HEK293 (cell line): ENCODE results near the gene ACSBG1.

Source experiments
- BCL11A ChIP-seq: fragments of 450-650 bp; formaldehyde crosslinking; IDR thresholded peaks from 2 replicates; pipeline ENCODE4 v1.5.1; 2016; ENCODE audit warnings: low read depth, missing biosample characterization, missing genetic modification characterization
- FEZF1 ChIP-seq: fragments of 450-650 bp; formaldehyde crosslinking; IDR thresholded peaks from 2 replicates; pipeline ENCODE4 v1.5.1; 2016; ENCODE audit warnings: missing biosample characterization, missing genetic modification characterization
- HOXC10 ChIP-seq: sonication (generic); formaldehyde crosslinking; IDR thresholded peaks from 2 replicates; pipeline ENCODE4 v1.8.1; 2023; ENCODE audit warnings: mild to moderate bottlenecking, missing genetic modification reagents
- IKZF3 ChIP-seq: fragments of 450-650 bp; IDR thresholded peaks from 2 replicates; pipeline ENCODE4 v1.5.0; 2018; ENCODE audit warnings: missing biosample characterization, mild to moderate bottlenecking, missing genetic modification characterization, moderate library complexity
- KLF10 ChIP-seq: fragments of 450-650 bp; IDR thresholded peaks from 2 replicates; pipeline ENCODE4 v1.5.1; 2018; ENCODE audit warnings: missing biosample characterization, mild to moderate bottlenecking, missing genetic modification characterization
- OSR2 ChIP-seq: fragments of 450-650 bp; formaldehyde crosslinking; IDR thresholded peaks from 2 replicates; pipeline ENCODE4 v1.5.1; 2016; ENCODE audit warnings: missing biosample characterization, missing genetic modification characterization
- OVOL3 ChIP-seq: fragments of 450-650 bp; formaldehyde crosslinking; IDR thresholded peaks from 2 replicates; pipeline ENCODE4 v1.5.1; 2016; ENCODE audit warnings: missing biosample characterization, missing genetic modification characterization
- SCRT1 ChIP-seq: fragments of 450-650 bp; formaldehyde crosslinking; IDR thresholded peaks from 2 replicates; pipeline ENCODE4 v1.5.1; 2016; ENCODE audit warnings: missing biosample characterization, missing genetic modification characterization, borderline replicate concordance
- SCRT2 ChIP-seq: fragments of 450-650 bp; formaldehyde crosslinking; IDR thresholded peaks from 2 replicates; pipeline ENCODE4 v1.5.1; 2016; ENCODE audit warnings: missing biosample characterization, missing genetic modification characterization
- TCF7L2 ChIP-seq: IDR thresholded peaks from 2 replicates; pipeline ENCODE4 v1.6.1; 2011; ENCODE audit warnings: low read depth, mild to moderate bottlenecking, inconsistent platforms, low read length, moderate library complexity, borderline replicate concordance
- YY2 ChIP-seq: fragments of 450-650 bp; formaldehyde crosslinking; IDR thresholded peaks from 2 replicates; pipeline ENCODE4 v1.5.1; 2016; ENCODE audit warnings: missing biosample characterization, missing genetic modification characterization
- ZBTB8A ChIP-seq: fragments of 450-650 bp; formaldehyde crosslinking; IDR thresholded peaks from 2 replicates; pipeline ENCODE4 v1.5.1; 2016; ENCODE audit warnings: missing biosample characterization, missing genetic modification characterization
- ZFP41 ChIP-seq: fragments of 450-650 bp; formaldehyde crosslinking; IDR thresholded peaks from 2 replicates; pipeline ENCODE4 v1.5.1; 2016; ENCODE audit warnings: missing biosample characterization, missing genetic modification characterization, borderline replicate concordance
- ZFP69B ChIP-seq: fragments of 450-650 bp; formaldehyde crosslinking; IDR thresholded peaks from 2 replicates; pipeline ENCODE4 v1.5.1; 2016; ENCODE audit warnings: missing biosample characterization, missing genetic modification characterization
- ZNF10 ChIP-seq: fragments of 450-650 bp; formaldehyde crosslinking; IDR thresholded peaks from 2 replicates; pipeline ENCODE4 v1.5.1; 2017; ENCODE audit warnings: missing biosample characterization, missing genetic modification characterization
- ZNF16 ChIP-seq: fragments of 450-650 bp; formaldehyde crosslinking; IDR thresholded peaks from 2 replicates; pipeline ENCODE4 v1.5.1; 2016; ENCODE audit warnings: low read depth, missing biosample characterization, missing genetic modification characterization
- ZNF184 ChIP-seq: fragments of 450-650 bp; IDR thresholded peaks from 2 replicates; pipeline ENCODE4 v1.5.1; 2018; ENCODE audit warnings: missing biosample characterization, mild to moderate bottlenecking, missing genetic modification characterization
- ZNF223 ChIP-seq: fragments of 450-650 bp; formaldehyde crosslinking; IDR thresholded peaks from 2 replicates; pipeline ENCODE4 v1.5.1; 2016; ENCODE audit warnings: missing biosample characterization, missing genetic modification characterization
- ZNF248 ChIP-seq: fragments of 450-650 bp; formaldehyde crosslinking; IDR thresholded peaks from 2 replicates; pipeline ENCODE4 v1.5.1; 2017; ENCODE audit warnings: missing biosample characterization, missing genetic modification characterization
- ZNF324 ChIP-seq: fragments of 450-650 bp; formaldehyde crosslinking; IDR thresholded peaks from 2 replicates; pipeline ENCODE4 v1.5.1; 2016; ENCODE audit warnings: missing biosample characterization, missing genetic modification characterization
- ZNF366 ChIP-seq: fragments of 450-650 bp; formaldehyde crosslinking; conservative IDR thresholded peaks from 2 replicates; pipeline ENCODE4 v1.5.1; 2016; ENCODE audit warnings: missing biosample characterization, missing genetic modification characterization
- ZNF391 ChIP-seq: fragments of 450-650 bp; formaldehyde crosslinking; IDR thresholded peaks from 2 replicates; pipeline ENCODE4 v1.5.1; 2016; ENCODE audit warnings: low read depth, missing biosample characterization, missing genetic modification characterization, borderline replicate concordance
- ZNF423 ChIP-seq: fragments of 450-650 bp; formaldehyde crosslinking; IDR thresholded peaks from 2 replicates; pipeline ENCODE4 v1.5.1; 2016; ENCODE audit warnings: missing biosample characterization, missing genetic modification characterization
- ZNF501 ChIP-seq: fragments of 450-650 bp; formaldehyde crosslinking; IDR thresholded peaks from 2 replicates; pipeline ENCODE4 v1.5.1; 2016; ENCODE audit warnings: missing biosample characterization, missing genetic modification characterization
- ZNF600 ChIP-seq: fragments of 450-650 bp; formaldehyde crosslinking; IDR thresholded peaks from 2 replicates; pipeline ENCODE4 v1.5.1; 2016; ENCODE audit warnings: missing biosample characterization, missing genetic modification characterization
- ZNF792 ChIP-seq: fragments of 450-650 bp; formaldehyde crosslinking; IDR thresholded peaks from 2 replicates; pipeline ENCODE4 v1.5.1; 2016; ENCODE audit warnings: missing biosample characterization, missing genetic modification characterization
- ZNF830 ChIP-seq: fragments of 450-650 bp; IDR thresholded peaks from 2 replicates; pipeline ENCODE4 v1.5.0; 2018; ENCODE audit warnings: missing biosample characterization, missing genetic modification characterization, low read depth, mild to moderate bottlenecking, moderate library complexity
- ZXDB ChIP-seq: fragments of 450-650 bp; formaldehyde crosslinking; IDR thresholded peaks from 2 replicates; pipeline ENCODE4 v1.5.1; 2016; ENCODE audit warnings: missing biosample characterization, missing genetic modification characterization
- TF ChIP-seq, protein P1 (sequence below): fragments of 450-650 bp; formaldehyde crosslinking; IDR thresholded peaks from 2 replicates; pipeline ENCODE4 v1.5.1; 2016; ENCODE audit warnings: missing biosample characterization, missing genetic modification characterization
- TF ChIP-seq, protein P2 (sequence below): fragments of 450-650 bp; formaldehyde crosslinking; IDR thresholded peaks from 2 replicates; pipeline ENCODE4 v1.5.1; 2016; ENCODE audit warnings: missing biosample characterization, missing genetic modification characterization
- TF ChIP-seq, protein P3 (sequence below): fragments of 450-650 bp; formaldehyde crosslinking; IDR thresholded peaks from 2 replicates; pipeline ENCODE4 v1.5.1; 2016; ENCODE audit warnings: missing biosample characterization, missing genetic modification characterization
- TF ChIP-seq, protein P4 (sequence below): fragments of 450-650 bp; formaldehyde crosslinking; IDR thresholded peaks from 2 replicates; pipeline ENCODE4 v1.5.1; 2016; ENCODE audit warnings: missing biosample characterization, missing genetic modification characterization

ACSBG1 gene

DNA sequence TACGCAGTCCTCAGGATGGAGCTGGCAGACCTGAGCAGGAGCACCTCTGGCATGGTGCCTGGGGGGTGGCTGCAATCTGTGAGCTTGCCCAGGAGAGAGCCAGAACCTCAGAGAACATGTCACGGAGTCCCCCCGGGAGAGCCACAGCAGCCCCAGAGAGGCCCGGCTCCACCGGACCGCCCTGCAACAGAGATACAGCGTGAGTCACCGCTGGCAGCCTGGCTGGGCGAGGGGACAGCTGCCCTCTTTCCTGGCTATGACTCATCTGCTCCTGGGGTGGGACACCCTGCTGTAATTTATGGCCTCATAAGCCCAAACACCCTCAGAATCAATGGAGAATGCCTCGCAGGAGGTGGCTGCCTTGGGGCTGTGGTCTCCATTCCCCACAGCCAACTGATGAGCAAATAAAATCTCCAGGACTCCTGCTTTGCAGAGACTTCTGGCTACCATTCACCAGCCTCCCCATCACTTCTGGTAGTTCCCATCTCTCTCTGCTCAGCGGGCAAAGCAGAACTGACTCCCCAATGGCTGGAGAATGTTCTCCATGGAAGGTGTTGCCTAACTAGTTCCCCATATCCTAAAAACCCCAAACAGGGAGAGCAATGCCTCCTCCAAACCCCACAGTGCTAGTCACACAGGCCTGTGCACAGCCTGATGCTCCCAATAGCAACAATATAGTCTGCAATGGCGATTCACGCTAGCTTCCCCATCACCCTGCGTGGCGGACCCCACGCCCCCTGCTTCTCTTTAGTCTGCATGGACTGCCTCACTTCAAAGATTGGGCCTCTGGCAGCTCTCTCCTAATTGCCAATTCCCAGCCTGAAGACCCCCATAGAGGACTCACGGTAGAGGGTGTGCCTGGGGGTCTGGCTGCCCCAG lies 21.6 kb downstream of the ACSBG1 start (continued):
- TF ChIP-seq, protein P1, sequence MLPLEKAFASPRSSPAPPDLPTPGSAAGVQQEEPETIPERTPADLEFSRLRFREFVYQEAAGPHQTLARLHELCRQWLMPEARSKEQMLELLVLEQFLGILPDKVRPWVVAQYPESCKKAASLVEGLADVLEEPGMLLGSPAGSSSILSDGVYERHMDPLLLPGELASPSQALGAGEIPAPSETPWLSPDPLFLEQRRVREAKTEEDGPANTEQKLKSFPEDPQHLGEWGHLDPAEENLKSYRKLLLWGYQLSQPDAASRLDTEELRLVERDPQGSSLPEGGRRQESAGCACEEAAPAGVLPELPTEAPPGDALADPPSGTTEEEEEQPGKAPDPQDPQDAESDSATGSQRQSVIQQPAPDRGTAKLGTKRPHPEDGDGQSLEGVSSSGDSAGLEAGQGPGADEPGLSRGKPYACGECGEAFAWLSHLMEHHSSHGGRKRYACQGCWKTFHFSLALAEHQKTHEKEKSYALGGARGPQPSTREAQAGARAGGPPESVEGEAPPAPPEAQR (tag by site-specific recombination) = no peak
- TF ChIP-seq ZFP69B (peak; percentile 74), ZNF792 (tag by site-specific recombination) (no peak), YY2 (0 out of 2 replicates have a peak, but pooled peaks have one; percentile 14), ZNF501 (tag by site-specific recombination) (no peak; the same call in 1 of the 2 replicates), ZNF184 (tag by site-specific recombination) (0 out of 2 replicates have a peak, but pooled peaks have one; percentile 72), ZNF423 (tag by site-specific recombination) (peak; percentile 94), IKZF3 (tag by site-specific recombination) (peak; percentile 93), OVOL3 (tag by site-specific recombination) (no peak), BCL11A (tag by site-specific recombination) (peak; percentile 78), ZNF391 (tag by site-specific recombination) (peak; percentile 21; the same call in 1 of the 2 replicates), HOXC10 (CRISPR knock-in tag) (0 out of 2 replicates have a peak, but pooled peaks have one; percentile 81), TCF7L2 (no peak), ZXDB (tag by site-specific recombination) (peak; percentile 58; the same call in 1 of the 2 replicates), ZNF366 (tag by site-specific recombination) (peak; percentile 64), FEZF1 (tag by site-specific recombination) (peak; percentile 58; the same call in 1 of the 2 replicates), ZNF223 (no peak), ZNF10 (tag by site-specific recombination) (peak; percentile 68; the same call in 1 of the 2 replicates), SCRT1 (tag by site-specific recombination) (no peak), ZFP41 (tag by site-specific recombination) (no peak), SCRT2 (no peak; the same call in 1 of the 2 replicates), ZNF248 (no peak), ZNF16 (tag by site-specific recombination) (no peak), ZBTB8A (tag by site-specific recombination) (peak; percentile 81), ZNF600 (tag by site-specific recombination) (peak; percentile 98), KLF10 (tag by site-specific recombination) (peak; percentile 57; the same call in 1 of the 2 replicates), ZNF830 (tag by site-specific recombination) (no peak), ZNF324 (tag by site-specific recombination) (peak; percentile 92; the same call in 1 of the 2 replicates), OSR2 (tag by site-specific recombination) (peak; percentile 81)
- TF ChIP-seq, protein P2, sequence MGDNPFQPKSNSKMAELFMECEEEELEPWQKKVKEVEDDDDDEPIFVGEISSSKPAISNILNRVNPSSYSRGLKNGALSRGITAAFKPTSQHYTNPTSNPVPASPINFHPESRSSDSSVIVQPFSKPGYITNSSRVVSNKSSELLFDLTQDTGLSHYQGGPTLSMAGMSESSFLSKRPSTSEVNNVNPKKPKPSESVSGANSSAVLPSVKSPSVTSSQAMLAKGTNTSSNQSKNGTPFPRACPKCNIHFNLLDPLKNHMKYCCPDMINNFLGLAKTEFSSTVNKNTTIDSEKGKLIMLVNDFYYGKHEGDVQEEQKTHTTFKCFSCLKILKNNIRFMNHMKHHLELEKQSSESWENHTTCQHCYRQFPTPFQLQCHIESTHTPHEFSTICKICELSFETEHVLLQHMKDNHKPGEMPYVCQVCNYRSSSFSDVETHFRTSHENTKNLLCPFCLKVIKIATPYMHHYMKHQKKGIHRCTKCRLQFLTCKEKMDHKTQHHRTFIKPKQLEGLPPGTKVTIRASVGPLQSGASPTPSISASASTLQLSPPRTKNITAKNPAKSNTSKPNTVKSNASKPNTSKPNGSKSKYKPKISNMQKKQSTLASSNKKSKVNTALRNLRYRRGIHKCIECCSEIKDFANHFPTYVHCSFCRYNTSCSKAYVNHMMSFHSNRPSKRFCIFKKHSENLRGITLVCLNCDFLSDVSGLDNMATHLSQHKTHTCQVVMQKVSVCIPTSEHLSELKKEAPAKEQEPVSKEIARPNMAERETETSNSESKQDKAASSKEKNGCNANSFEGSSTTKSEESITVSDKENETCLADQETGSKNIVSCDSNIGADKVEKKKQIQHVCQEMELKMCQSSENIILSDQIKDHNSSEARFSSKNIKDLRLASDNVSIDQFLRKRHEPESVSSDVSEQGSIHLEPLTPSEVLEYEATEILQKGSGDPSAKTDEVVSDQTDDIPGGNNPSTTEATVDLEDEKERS = no peak
- TF ChIP-seq, protein P3, sequence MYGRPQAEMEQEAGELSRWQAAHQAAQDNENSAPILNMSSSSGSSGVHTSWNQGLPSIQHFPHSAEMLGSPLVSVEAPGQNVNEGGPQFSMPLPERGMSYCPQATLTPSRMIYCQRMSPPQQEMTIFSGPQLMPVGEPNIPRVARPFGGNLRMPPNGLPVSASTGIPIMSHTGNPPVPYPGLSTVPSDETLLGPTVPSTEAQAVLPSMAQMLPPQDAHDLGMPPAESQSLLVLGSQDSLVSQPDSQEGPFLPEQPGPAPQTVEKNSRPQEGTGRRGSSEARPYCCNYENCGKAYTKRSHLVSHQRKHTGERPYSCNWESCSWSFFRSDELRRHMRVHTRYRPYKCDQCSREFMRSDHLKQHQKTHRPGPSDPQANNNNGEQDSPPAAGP (tag by site-specific recombination) = peak; percentile 93
- TF ChIP-seq, protein P4, sequence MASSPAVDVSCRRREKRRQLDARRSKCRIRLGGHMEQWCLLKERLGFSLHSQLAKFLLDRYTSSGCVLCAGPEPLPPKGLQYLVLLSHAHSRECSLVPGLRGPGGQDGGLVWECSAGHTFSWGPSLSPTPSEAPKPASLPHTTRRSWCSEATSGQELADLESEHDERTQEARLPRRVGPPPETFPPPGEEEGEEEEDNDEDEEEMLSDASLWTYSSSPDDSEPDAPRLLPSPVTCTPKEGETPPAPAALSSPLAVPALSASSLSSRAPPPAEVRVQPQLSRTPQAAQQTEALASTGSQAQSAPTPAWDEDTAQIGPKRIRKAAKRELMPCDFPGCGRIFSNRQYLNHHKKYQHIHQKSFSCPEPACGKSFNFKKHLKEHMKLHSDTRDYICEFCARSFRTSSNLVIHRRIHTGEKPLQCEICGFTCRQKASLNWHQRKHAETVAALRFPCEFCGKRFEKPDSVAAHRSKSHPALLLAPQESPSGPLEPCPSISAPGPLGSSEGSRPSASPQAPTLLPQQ (tag by site-specific recombination) = peak; percentile 62
